K562 (cell line): ENCODE data around the gene ST8SIA1. TPM values are rescaled to one million over a fixed set of nuclear protein-coding genes. Genes with fewer than 3 reads are reported as not detected.

Source experiments
- ATAC-seq: fragments of 200-7000 bp; cut with Tn5 transposase; 3 replicates; pipeline ENCODE4 v1.9.1; 2020; ENCODE audit warnings: moderate library complexity
- BruUV-seq: library from RNA; stranded (reverse); fragments of 400-500 nt; replicated peaks from 2 replicates; lab custom pipeline; 2021; lab: Mats Ljungman, UMichigan
- CTCF ChIA-PET: fragments of 300-600 bp; formaldehyde crosslinking; extraction: SDS; loops from one replicate; lab custom pipeline; 2021; ENCODE audit warnings: low intra/inter-chr PET ratio; lab: Yijun Ruan, JAX
- POLR2A ChIA-PET: fragments of 300-600, 350-650 bp; sonication (Branson Sonifier 250); formaldehyde crosslinking; extraction: SDS; loops from one replicate; lab custom pipeline; 2021; ENCODE audit warnings: antibody characterized with exemption, inconsistent platforms; lab: Yijun Ruan, JAX
- DNase-seq, 4 experiments: peaks; one replicate each; pipeline versions ENCODE4 v3.0.0 to v3.0.0-alpha.2; 2011 to 2018; ENCODE audit warnings: low spot score in 3 of 4, mixed read lengths in 3 of 4; ENCODE audit errors: extremely low read depth in 1 of 4
- FAIRE-seq: peaks from 2 replicates; lab custom pipeline; 2011; peaks lifted over from hg19 to GRCh38; lab: Jason Lieb, UNC
- H2AFZ ChIP-seq: 2 replicates; pipeline ENCODE4 v1.6.0; 2011; ENCODE audit warnings: low read depth, low read length, control low read depth, inconsistent platforms
- H3K27ac ChIP-seq: fragments of 200-600 bp; 3 replicates; pipeline ENCODE4 v1.8.0; 2011; ENCODE audit warnings: low read depth, mild to moderate bottlenecking, control low read depth, inconsistent platforms, low read length, moderate library complexity, mixed read lengths; ENCODE audit errors: extremely low read depth
- H3K27me3 ChIP-seq, 2 experiments: fragments of 300-600 bp in 1 of 2; 2 replicates in 1 of 2; 3 replicates in 1 of 2; pipeline versions ENCODE4 v1.6.0 to v1.8.0; 2011; ENCODE audit warnings: inconsistent platforms in 2 of 2, low read length in 2 of 2, mild to moderate bottlenecking in 1 of 2, mixed read lengths in 1 of 2, moderate library complexity in 1 of 2; ENCODE audit not compliant: control insufficient read depth in 2 of 2, insufficient read depth in 2 of 2
- H3K36me3 ChIP-seq: fragments of 300-600 bp; 3 replicates; pipeline ENCODE4 v1.8.0; 2011; ENCODE audit warnings: mild to moderate bottlenecking, low read length, inconsistent platforms; ENCODE audit not compliant: control insufficient read depth, insufficient read depth
- H3K4me1 ChIP-seq, 2 experiments: fragments of 200-600 bp in 1 of 2; replicated peaks in 1 of 2; 2 replicates in 1 of 2; 3 replicates in 1 of 2; pipeline versions ENCODE4 v1.5.1 to v1.8.0; 2011; ENCODE audit warnings: inconsistent platforms in 2 of 2, low read length in 2 of 2, mild to moderate bottlenecking in 1 of 2, mixed read lengths in 1 of 2, moderate library complexity in 1 of 2; ENCODE audit not compliant: control insufficient read depth in 2 of 2, insufficient read depth in 2 of 2
- H3K4me2 ChIP-seq: 2 replicates; pipeline ENCODE4 v1.6.1; 2011; ENCODE audit warnings: low read length, control low read depth, inconsistent platforms, mixed read lengths; ENCODE audit not compliant: insufficient read depth
- H3K4me3 ChIP-seq: fragments of 200-600 bp; sonication (generic), shearing (Covaris generic); 2 replicates; pipeline ENCODE4 v1.5.1; 2016; ENCODE audit warnings: control low read depth, inconsistent platforms
- H3K79me2 ChIP-seq: fragments of 200-600 bp; 3 replicates; pipeline ENCODE4 v1.8.0; 2011; ENCODE audit warnings: low read length, inconsistent platforms; ENCODE audit not compliant: control insufficient read depth, insufficient read depth
- H3K9ac ChIP-seq, 2 experiments: 2 replicates each; pipeline versions ENCODE4 v1.6.0 to v1.6.1; 2011; ENCODE audit warnings: low read depth in 2 of 2, low read length in 2 of 2, control low read depth in 1 of 2, inconsistent platforms in 1 of 2, mild to moderate bottlenecking in 1 of 2, mixed read lengths in 1 of 2; ENCODE audit not compliant: insufficient read depth in 1 of 2
- H3K9me1 ChIP-seq: one replicate; pipeline ENCODE4 v1.6.0; 2011; ENCODE audit warnings: inconsistent platforms, mild to moderate bottlenecking, low read length, moderate library complexity; ENCODE audit not compliant: control insufficient read depth, insufficient read depth
- H3K9me3 ChIP-seq: replicated peaks from 2 replicates; pipeline ENCODE4 v1.5.1; 2011; ENCODE audit warnings: low read depth, low read length, inconsistent platforms; ENCODE audit not compliant: control insufficient read depth, insufficient read depth
- H4K20me1 ChIP-seq: replicated peaks from 2 replicates; pipeline ENCODE4 v1.6.1; 2011; ENCODE audit warnings: low read length, inconsistent platforms, mixed read lengths; ENCODE audit not compliant: control insufficient read depth, insufficient read depth
- HSF4 ChIP-seq: fragments of 250-450 bp; sonication (Bioruptor Pico); IDR thresholded peaks from 2 replicates; pipeline ENCODE4 v2.1.2; 2022; ENCODE audit warnings: mild to moderate bottlenecking, moderate library complexity, borderline replicate concordance
- OTX1 ChIP-seq: fragments of 450-650 bp; formaldehyde crosslinking; IDR thresholded peaks from 2 replicates; pipeline ENCODE4 v1.4.0; 2022; ENCODE audit warnings: mild to moderate bottlenecking
- PTTG1 ChIP-seq: fragments of 450-650 bp; IDR thresholded peaks from 2 replicates; pipeline ENCODE4 v1.6.1; 2016; ENCODE audit warnings: low read depth, mild to moderate bottlenecking, missing genetic modification characterization, missing compliant biosample characterization
- SAFB2 ChIP-seq: fragments of 200-400 bp; formaldehyde crosslinking; IDR thresholded peaks from 2 replicates; pipeline ENCODE4 v1.6.1; 2018; ENCODE audit warnings: borderline replicate concordance, low read length, low read depth, moderate library complexity; ENCODE audit not compliant: severe bottlenecking
- SMAD2 ChIP-seq: fragments of 150-350 bp; IDR thresholded peaks from 2 replicates; pipeline ENCODE4 v1.6.1; 2014; ENCODE audit warnings: low read depth, mild to moderate bottlenecking, low read length
- SMAD3 ChIP-seq: fragments of 450-650 bp; formaldehyde crosslinking; conservative IDR thresholded peaks from 2 replicates; pipeline ENCODE4 v1.4.0; 2020; ENCODE audit warnings: mild to moderate bottlenecking
- TSHZ1 ChIP-seq: fragments of 250-450 bp; sonication (Bioruptor Pico); IDR thresholded peaks from 2 replicates; pipeline ENCODE4 v1.4.0; 2020; ENCODE audit warnings: mild to moderate bottlenecking, moderate library complexity
- XRCC4 ChIP-seq: IDR thresholded peaks from one replicate; pipeline ENCODE4 v1.6.1; 2011; ENCODE audit not compliant: insufficient read depth, insufficient read length; ENCODE audit errors: extremely low read depth
- ZNF134 ChIP-seq: fragments of 250-450 bp; sonication (Bioruptor Pico); conservative IDR thresholded peaks from 2 replicates; pipeline ENCODE4 v1.4.0; 2020
- ZNF282 ChIP-seq: sonication (generic); formaldehyde crosslinking; IDR thresholded peaks from 2 replicates; pipeline ENCODE4 v1.8.1; 2023; ENCODE audit warnings: missing genetic modification reagents
- ZNF644 ChIP-seq: fragments of 200-800 bp; sonication (Bioruptor generic); IDR thresholded peaks from 2 replicates; pipeline ENCODE4 v1.6.1; 2016; ENCODE audit warnings: low read depth, missing genetic modification characterization, missing compliant biosample characterization
- ZNF668 ChIP-seq: fragments of 250-450 bp; sonication (Bioruptor Pico); IDR thresholded peaks from 2 replicates; pipeline ENCODE4 v1.8.0; 2022; ENCODE audit warnings: mild to moderate bottlenecking, inconsistent platforms
- WGBS: fragments of 100-300 bp; shearing (Covaris generic); methylation state at CpG from one replicate; pipeline ENCODE4 v1.1.6; 2016; ENCODE audit warnings: low coverage, mixed read lengths; ENCODE audit not compliant: insufficient coverage; ENCODE audit errors: missing lambda C conversion rate; 5-methylcytosine and 5-hydroxymethylcytosine counted together
- in situ Hi-C: fragments of 300-500 bp; cut with MboI; formaldehyde crosslinking; loops from 4 replicates; pipeline ENCODE4 v1.15.0; 2018; ENCODE audit warnings: inconsistent platforms, mixed read lengths
- intact Hi-C: fragments of 100-400 bp; cut with micrococcal nuclease; formaldehyde crosslinking; loops from 2 replicates; pipeline ENCODE4 v1.14.2; 2022
- polyA plus RNA-seq, 8 experiments: library from polyadenylated mRNA; depleted of rRNA in 4 of 8; stranded (reverse) in 5 of 8; unstranded in 3 of 8; fragments of >200 nt; fragmentation: Nextera tagmentation in 2 of 8; fragmentation: Illumina TruSeq in 1 of 8; extraction: Ambion mirVana in 2 of 8; extraction: Trizol in 1 of 8; gene quantifications; 2 replicates each; pipeline versions ENCODE4 v1.2.1 to v1.2.3, GENCODE V29; 2011 to 2014; ENCODE audit warnings: inconsistent platforms in 1 of 8, missing spikeins in 1 of 8
- total RNA-seq, 7 experiments: library from RNA; depleted of rRNA in 6 of 7; stranded (reverse); fragments of >200 nt in 6 of 7; fragmentation: Illumina TruSeq in 2 of 7; extraction: Trizol in 2 of 7; gene quantifications; 2 replicates each; pipeline versions ENCODE4 v1.2.1 to v1.2.3, GENCODE V29; 2011 to 2021; ENCODE audit warnings: low replicate concordance in 1 of 7
- TF ChIP-seq, protein P1 (sequence below): sonication (generic); formaldehyde crosslinking; IDR thresholded peaks from 2 replicates; pipeline ENCODE4 v1.4.0; 2020; ENCODE audit warnings: mild to moderate bottlenecking, missing genetic modification reagents
- TF ChIP-seq, protein P2 (sequence below): fragments of 450-650 bp; formaldehyde crosslinking; IDR thresholded peaks from 2 replicates; pipeline ENCODE4 v1.4.0; 2022; ENCODE audit warnings: mild to moderate bottlenecking, moderate library complexity
- TF ChIP-seq, protein P3 (sequence below): fragments of 250-450 bp; sonication (Bioruptor Pico); IDR thresholded peaks from 2 replicates; pipeline ENCODE4 v1.5.0; 2021; ENCODE audit warnings: mild to moderate bottlenecking, borderline replicate concordance

ST8SIA1 gene
- total and polyA plus RNA-seq, 9 of the 15 experiments (the other 6 are each of a cell fraction or from before 2014, with no cell fraction given): 0.86 to 26.3 (median 4.3) TPM

DNA sequence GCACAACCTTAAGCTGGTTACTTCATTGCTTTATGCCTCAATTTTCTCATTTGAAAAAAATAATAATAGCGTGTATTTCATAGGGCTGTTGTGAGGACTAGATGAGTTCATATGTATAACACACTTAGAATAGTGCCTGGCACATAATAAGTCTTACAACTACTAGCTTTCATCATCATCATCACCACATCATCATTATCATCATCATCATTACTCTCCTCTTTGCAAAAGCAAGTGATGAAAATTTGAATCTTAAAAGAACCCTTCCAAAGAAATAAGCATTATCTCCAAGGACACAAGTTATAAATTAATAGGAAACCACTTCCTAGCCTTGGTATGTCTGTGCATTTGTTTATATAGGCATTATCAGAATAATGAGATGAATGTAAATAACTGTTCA, 117.0 kb downstream of the ST8SIA1 start:
- no peak overlapping the region for H3K27ac ChIP-seq
- in situ Hi-C loops: no loop called here
- H4K20me1 ChIP-seq: no peaks in the 10 kb centered on the region
- CTCF ChIA-PET: no interaction called here
- no peaks in the 10 kb centered on the region for H3K9me3 ChIP-seq
- WGBS: 0% methylated on average over 1 of the region's 1 CpG
- H3K79me2 ChIP-seq: no peaks in the 10 kb centered on the region
- intact Hi-C loops: no loop called here
- POLR2A ChIA-PET: no interaction called here
- DNase-seq (no peak), ATAC-seq (no peak), FAIRE-seq (no peak)
- H3K4me3 ChIP-seq: no peak overlapping the region
- H3K4me2 ChIP-seq: no peak overlapping the region
- no peaks in the 10 kb centered on the region for H3K36me3 ChIP-seq
- no peak overlapping the region for H3K9ac ChIP-seq
- H2AFZ ChIP-seq: no peak overlapping the region
- no peaks in the 10 kb centered on the region for H3K9me1 ChIP-seq
- no peaks in the 10 kb centered on the region; a peak in 1 of 5 replicates for H3K27me3 ChIP-seq
- no TSS peak for BruUV-seq
- H3K4me1 ChIP-seq: no peaks in the 10 kb centered on the region
- TF ChIP-seq, protein P1, sequence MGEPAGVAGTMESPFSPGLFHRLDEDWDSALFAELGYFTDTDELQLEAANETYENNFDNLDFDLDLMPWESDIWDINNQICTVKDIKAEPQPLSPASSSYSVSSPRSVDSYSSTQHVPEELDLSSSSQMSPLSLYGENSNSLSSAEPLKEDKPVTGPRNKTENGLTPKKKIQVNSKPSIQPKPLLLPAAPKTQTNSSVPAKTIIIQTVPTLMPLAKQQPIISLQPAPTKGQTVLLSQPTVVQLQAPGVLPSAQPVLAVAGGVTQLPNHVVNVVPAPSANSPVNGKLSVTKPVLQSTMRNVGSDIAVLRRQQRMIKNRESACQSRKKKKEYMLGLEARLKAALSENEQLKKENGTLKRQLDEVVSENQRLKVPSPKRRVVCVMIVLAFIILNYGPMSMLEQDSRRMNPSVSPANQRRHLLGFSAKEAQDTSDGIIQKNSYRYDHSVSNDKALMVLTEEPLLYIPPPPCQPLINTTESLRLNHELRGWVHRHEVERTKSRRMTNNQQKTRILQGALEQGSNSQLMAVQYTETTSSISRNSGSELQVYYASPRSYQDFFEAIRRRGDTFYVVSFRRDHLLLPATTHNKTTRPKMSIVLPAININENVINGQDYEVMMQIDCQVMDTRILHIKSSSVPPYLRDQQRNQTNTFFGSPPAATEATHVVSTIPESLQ (CRISPR knock-in tag): no peak
- TF ChIP-seq PTTG1 (tag): no peak
- no peak for TF ChIP-seq XRCC4
- TF ChIP-seq ZNF668 (CRISPR knock-in tag): no peak
- no peak for TF ChIP-seq TSHZ1 (CRISPR knock-in tag)
- TF ChIP-seq, protein P2, sequence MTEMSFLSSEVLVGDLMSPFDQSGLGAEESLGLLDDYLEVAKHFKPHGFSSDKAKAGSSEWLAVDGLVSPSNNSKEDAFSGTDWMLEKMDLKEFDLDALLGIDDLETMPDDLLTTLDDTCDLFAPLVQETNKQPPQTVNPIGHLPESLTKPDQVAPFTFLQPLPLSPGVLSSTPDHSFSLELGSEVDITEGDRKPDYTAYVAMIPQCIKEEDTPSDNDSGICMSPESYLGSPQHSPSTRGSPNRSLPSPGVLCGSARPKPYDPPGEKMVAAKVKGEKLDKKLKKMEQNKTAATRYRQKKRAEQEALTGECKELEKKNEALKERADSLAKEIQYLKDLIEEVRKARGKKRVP (CRISPR knock-in tag): no peak
- TF ChIP-seq SAFB2: no peak
- no peak for TF ChIP-seq ZNF134 (CRISPR knock-in tag)
- TF ChIP-seq, protein P3, sequence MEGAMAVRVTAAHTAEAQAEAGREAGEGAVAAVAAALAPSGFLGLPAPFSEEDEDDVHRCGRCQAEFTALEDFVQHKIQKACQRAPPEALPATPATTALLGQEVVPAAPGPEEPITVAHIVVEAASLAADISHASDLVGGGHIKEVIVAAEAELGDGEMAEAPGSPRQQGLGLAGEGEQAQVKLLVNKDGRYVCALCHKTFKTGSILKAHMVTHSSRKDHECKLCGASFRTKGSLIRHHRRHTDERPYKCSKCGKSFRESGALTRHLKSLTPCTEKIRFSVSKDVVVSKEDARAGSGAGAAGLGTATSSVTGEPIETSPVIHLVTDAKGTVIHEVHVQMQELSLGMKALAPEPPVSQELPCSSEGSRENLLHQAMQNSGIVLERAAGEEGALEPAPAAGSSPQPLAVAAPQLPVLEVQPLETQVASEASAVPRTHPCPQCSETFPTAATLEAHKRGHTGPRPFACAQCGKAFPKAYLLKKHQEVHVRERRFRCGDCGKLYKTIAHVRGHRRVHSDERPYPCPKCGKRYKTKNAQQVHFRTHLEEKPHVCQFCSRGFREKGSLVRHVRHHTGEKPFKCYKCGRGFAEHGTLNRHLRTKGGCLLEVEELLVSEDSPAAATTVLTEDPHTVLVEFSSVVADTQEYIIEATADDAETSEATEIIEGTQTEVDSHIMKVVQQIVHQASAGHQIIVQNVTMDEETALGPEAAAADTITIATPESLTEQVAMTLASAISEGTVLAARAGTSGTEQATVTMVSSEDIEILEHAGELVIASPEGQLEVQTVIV (CRISPR knock-in tag): no peak
- no peak for TF ChIP-seq HSF4
- no peak for TF ChIP-seq OTX1 (CRISPR knock-in tag)
- TF ChIP-seq SMAD3: no peak
- TF ChIP-seq ZNF282 (CRISPR knock-in tag): no peak
- TF ChIP-seq SMAD2: no peak
- TF ChIP-seq ZNF644 (tag): no peak
